HG03520 (cell line): ENCODE data around the gene CBX2.

Source experiments
- ATAC-seq: cut with Tn5 transposase; IDR thresholded peaks from one replicate; pipeline ENCODE4 v1.9.1; 2021; ENCODE audit warnings: mild to moderate bottlenecking, moderate library complexity; ENCODE audit not compliant: unreplicated experiment

CBX2 gene

GRCh38 chr17:79799174-79799537 lies 21.2 kb downstream of the CBX2 start:
- ATAC-seq = no peak

- ATAC-seq = no peak
These were observed 21.8 kb downstream of the CBX2 start for GRCh38 chr17:79799538-79800324.

- ATAC-seq = no peak
These were observed 22.6 kb downstream of the CBX2 start for GRCh38 chr17:79800325-79801155.

DNA sequence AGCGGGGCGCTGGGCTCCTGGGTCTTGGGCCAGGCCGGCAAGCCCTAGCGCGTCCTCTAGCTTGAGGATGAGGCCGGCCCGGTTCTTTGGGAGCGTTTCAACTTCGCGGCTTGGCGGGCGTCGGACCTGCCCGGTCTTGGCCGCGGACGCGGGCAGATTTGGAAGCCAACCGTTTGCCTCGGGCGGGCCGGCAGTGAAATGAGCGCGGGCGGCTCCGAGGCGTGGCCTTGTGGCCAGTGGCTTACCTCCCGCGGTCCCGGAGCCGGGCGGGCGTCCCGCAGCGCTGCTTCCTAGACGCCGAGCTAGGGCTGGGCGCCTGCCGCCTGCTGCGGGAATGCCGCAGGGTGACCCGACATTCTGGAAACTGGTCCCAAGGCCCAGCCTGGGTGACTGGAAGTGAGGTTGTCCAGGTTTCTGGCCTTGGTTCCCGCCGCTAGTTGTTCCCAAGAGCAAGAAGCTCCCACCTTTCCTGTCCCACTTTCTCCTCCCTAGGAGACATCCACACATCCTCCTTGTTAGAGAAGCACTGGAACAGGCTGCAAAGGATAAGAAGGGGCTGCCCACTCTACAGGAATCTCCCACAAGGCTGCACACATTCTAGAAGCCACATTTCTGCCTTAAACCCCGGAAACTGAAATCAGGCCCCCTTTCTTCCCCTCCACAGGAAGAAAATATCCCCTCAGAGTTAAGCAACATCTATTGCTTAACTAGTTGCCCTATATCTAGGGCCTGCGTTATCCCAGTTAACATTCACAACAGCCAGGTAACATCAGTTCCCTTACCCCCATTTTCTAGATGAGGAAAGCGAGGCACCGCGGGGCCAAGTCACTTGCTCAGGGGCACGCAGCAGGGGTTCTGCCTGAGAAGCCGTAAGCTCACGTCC lies 23.4 kb downstream of the CBX2 start:
- no peak for ATAC-seq

DNA sequence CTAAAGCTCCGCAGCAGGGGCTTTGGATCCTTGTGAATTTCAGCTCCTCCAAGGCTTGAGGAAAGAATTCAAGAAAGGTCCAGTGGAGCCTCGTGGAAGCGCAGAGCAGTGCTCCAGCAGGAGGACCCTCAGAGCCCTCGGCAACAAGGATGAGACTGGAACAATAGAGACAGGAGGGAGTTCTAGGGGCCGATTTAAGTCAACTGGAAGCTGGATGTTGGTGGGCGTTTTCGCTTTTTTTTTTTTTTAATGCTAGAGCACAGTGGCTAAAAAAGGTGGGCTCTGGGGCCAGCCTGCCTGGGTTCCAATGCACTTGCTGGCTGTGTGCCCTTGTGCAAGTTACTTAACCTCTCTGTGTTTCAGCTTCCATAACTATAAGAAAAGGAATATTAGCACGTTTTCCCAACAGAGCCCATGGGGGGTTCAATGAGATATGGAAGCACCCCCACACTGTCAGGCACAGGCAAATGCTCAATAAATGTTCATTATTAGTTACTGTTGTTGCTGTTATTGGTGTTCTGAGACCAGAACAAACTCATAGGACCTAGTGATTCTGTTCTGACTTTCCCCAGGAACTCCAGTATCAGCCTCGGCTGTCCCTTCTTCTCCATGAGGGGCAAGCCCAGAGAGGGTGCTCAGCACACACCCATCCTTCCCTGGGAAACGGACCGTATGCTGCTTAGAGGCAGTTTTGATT lies 24.2 kb downstream of the CBX2 start:
- ATAC-seq = no peak

DNA sequence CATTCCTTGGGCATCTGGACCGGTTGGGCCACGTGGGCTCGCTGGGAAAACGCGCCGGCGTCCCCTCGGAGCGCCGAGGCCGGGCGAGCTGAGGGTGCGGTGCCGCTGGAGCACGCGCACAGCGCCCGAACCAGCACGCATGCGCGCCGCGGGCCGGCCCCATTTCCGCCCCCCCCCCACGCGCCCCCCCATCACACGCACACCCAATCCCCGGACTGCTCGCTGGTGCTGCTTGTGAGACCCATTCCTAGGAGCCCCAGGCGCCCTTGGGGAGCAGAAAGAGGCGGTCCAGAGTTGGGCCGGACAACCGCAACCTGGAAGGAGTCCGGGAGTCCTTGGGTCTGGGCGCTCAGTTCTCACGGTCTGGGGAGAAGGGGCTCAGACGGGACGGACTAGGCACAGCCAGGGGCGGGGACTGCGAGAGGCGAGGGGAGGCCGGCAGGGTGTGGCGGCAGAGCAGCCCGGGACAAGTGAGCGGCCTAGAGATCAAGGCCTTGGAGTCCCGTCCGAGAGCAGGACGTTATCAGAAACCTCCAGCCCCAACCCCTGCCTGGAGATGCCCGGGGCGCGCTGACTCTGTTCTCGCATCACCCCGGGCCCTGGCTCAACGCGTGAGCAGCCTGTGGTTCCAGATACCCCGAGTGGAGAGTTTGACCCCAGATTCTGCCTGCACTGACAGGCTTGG lies 24.9 kb downstream of the CBX2 start:
- no peak for ATAC-seq

DNA sequence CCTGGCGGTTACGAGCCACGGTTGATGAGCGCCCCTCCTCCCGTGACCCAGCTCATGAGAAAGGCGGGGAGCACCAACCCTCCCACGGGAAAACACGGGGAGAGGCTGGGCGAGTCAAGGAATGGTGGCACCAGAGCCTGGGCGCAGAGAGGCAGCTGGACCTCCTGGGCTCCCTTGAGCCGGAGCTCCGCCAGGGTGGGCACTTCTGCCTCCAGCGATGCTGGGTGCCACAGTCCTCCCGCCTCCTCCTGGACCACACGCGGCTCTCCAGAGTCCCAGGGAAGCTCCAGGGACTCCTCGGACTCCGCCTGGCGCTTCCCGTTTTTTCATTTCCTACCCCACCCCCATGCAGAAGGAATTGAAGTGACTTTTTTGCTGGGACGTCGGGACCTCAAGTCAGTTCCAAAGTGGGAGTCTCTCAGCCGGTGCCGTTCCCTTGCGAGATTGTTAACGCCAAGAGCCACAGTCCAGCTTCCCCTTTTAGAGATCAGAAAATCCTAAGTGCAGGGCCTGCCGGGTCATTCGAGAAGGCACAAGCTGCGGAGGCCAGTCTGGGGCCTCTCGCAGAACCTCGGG lies 25.6 kb downstream of the CBX2 start:
- ATAC-seq = no peak

GRCh38 chr17:79803997-79804855 lies 26.3 kb downstream of the CBX2 start:
- peak; percentile 54 for ATAC-seq

DNA sequence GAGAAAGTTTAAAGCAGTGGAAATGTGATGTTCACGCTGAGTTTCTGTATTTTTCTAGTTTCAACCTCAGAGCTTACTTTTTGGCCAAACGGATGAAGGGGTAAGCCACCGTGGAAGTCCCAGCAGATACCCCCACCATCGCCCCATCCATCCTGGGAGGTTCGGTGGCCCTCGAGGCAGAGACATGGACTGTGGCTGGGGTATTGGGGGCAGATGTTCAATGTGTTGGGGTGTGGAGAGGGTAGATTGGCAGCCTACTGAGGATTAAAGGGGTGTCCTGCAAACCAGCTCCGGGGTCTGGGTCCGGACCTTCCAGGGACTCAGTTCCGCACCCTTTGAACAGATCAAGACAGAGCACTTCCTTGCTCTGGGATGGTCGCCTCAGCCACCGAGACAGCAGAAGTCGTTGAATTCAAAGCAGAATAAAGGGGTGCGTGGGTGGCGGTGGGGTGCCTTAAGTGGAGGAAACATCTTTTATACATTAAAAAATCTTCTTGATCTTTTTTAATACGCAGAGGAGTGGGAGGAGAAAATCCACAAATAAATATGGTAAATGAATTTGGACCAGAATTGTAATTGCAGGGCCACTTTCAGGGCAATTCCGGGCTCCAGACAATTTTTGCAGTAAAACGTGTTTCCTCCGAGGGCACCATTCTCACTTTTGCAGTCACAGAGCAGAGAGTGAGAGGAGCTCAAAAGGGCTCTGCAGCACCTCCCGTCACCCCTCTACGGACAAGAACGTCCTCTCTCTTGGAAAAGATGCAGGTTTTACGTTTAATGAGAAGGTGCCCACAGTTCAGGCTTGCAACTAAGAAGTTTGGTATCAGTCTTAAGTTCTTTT lies 27.1 kb downstream of the CBX2 start:
- ATAC-seq = no peak

- no peak for ATAC-seq
These were observed 28.5 kb downstream of the CBX2 start for GRCh38 chr17:79806446-79806760.

GRCh38 chr17:79806863-79807720 lies 29.1 kb downstream of the CBX2 start:
- no peak for ATAC-seq

- ATAC-seq = no peak
These were observed 31.0 kb downstream of the CBX2 start for GRCh38 chr17:79808763-79809529.

- ATAC-seq = no peak
These were observed 31.7 kb downstream of the CBX2 start for GRCh38 chr17:79809530-79810129.

DNA sequence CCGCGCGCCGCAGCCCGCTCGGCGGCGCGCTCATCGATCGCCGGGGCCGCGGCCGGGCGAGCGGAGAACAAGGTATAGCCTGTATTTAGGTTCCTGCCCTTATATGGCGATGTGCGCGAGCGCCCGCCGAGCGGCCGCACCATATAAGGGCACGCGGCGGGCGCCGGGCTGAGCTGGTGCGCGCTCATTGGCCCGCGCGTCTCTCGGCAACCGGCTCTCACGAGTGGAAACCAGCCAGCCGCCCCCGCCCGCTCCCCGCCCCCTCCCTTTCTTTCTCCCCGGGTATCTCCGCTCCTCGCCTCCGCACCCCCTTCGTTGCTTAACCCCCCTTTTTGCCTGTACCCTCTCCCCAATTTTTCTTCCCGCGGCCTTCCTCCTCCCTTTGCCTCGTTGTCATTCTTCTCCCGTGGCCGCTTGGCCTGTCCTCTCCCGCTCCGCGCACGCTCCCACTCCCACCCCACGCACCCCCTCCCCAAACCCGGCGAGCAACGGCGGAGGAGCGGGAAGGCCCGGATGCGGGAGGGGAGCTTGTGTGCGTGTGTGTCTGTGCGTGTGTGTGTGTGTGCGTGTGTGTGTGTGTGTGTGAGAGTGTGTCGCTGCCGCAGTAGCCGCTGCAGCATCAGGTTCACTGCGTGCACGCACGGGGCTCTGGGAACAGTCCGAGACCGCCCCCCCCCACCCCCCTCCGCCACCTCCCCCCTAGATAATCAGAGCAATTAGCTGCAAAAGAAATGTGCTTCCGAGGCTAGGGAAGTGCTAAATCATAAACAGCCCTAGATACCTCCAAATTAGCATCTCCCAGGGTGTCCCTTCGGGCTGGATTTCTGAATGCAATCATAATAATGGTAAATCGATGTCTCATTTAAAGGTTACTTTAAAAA lies 32.4 kb downstream of the CBX2 start:
- ATAC-seq = peak; percentile 74
